GM23338 (cell line): Measurements from ENCODE around the gene ANKRD62. TPM values are rescaled to one million over a fixed set of nuclear protein-coding genes. Genes with fewer than 3 reads are reported as not detected.
"Not testable (repeated sequence)": the region's sequence is repeated elsewhere in the genome, so short reads cannot be mapped to it uniquely, and the experiment has no call there.

Experiments
- ATAC-seq: fragments of 200-7000 bp; cut with Tn5 transposase; 3 replicates; pipeline ENCODE4 v1.9.1; 2020
- DNase-seq: peaks from one replicate; pipeline ENCODE4 v3.0.0-alpha.2; 2015; ENCODE audit warnings: low spot score
- H2AFZ ChIP-seq: fragments of 200-600 bp; sonication (generic); 2 replicates; pipeline ENCODE4 v1.8.0; 2016; ENCODE audit warnings: antibody characterized with exemption, mild to moderate bottlenecking, moderate library complexity
- H3F3A ChIP-seq: fragments of 200-600 bp; sonication (generic); replicated peaks from 2 replicates; pipeline ENCODE4 v1.8.0; 2017; ENCODE audit warnings: antibody characterized with exemption, mixed run types, low read depth
- H3K27ac ChIP-seq: fragments of 200-600 bp; sonication (generic); 2 replicates; pipeline ENCODE4 v1.6.1; 2016; ENCODE audit warnings: low read depth
- H3K27me3 ChIP-seq: fragments of 200-600 bp; sonication (generic); 2 replicates; pipeline ENCODE4 v1.8.0; 2016; ENCODE audit warnings: mild to moderate bottlenecking, mixed run types, moderate library complexity; ENCODE audit not compliant: insufficient read depth
- H3K36me3 ChIP-seq: fragments of 200-600 bp; sonication (generic); 2 replicates; pipeline ENCODE4 v1.8.0; 2016; ENCODE audit warnings: mild to moderate bottlenecking; ENCODE audit not compliant: insufficient read depth
- H3K4me1 ChIP-seq: fragments of 200-600 bp; sonication (generic); 2 replicates; pipeline ENCODE4 v1.8.0; 2016; ENCODE audit warnings: mild to moderate bottlenecking, moderate library complexity; ENCODE audit not compliant: insufficient read depth
- H3K4me2 ChIP-seq: fragments of 200-600 bp; sonication (generic); 2 replicates; pipeline ENCODE4 v1.7.1; 2017; ENCODE audit warnings: mixed run types
- H3K4me3 ChIP-seq: fragments of 200-600 bp; sonication (generic); 2 replicates; pipeline ENCODE4 v1.6.1; 2016; ENCODE audit warnings: mixed run types
- H3K79me2 ChIP-seq: fragments of 200-600 bp; sonication (generic); replicated peaks from 2 replicates; pipeline ENCODE4 v1.8.0; 2017; ENCODE audit warnings: mild to moderate bottlenecking; ENCODE audit not compliant: insufficient read depth
- H3K9me2 ChIP-seq: fragments of 200-600 bp; sonication (generic); 2 replicates; pipeline ENCODE4 v1.8.0; 2017; ENCODE audit not compliant: insufficient read depth
- H4K20me1 ChIP-seq: fragments of 200-600 bp; sonication (generic); replicated peaks from 2 replicates; pipeline ENCODE4 v1.8.0; 2017; ENCODE audit warnings: mild to moderate bottlenecking; ENCODE audit not compliant: insufficient read depth
- H3K27ac Mint-ChIP-seq: 2 replicates; pipeline ENCODE4 v1.8.0; 2020; ENCODE audit warnings: inconsistent platforms, mild to moderate bottlenecking, moderate library complexity, mixed read lengths
- H3K27me3 Mint-ChIP-seq: 3 replicates; pipeline ENCODE4 v1.8.0; 2022; ENCODE audit warnings: low read depth, mild to moderate bottlenecking, moderate library complexity, mixed read lengths, inconsistent platforms; ENCODE audit not compliant: insufficient read depth, poor library complexity
- H3K36me3 Mint-ChIP-seq: 3 replicates; pipeline ENCODE4 v1.8.0; 2021; ENCODE audit warnings: low read depth, mild to moderate bottlenecking, inconsistent platforms, moderate library complexity, mixed read lengths
- H3K4me1 Mint-ChIP-seq: 3 replicates; pipeline ENCODE4 v1.8.0; 2020; ENCODE audit warnings: mild to moderate bottlenecking, inconsistent platforms, mixed read lengths
- H3K4me3 Mint-ChIP-seq: 3 replicates; pipeline ENCODE4 v1.8.0; 2021; ENCODE audit warnings: moderate library complexity, mild to moderate bottlenecking, inconsistent platforms, mixed read lengths
- H3K9me3 Mint-ChIP-seq: 3 replicates; pipeline ENCODE4 v1.8.0; 2020; ENCODE audit warnings: moderate library complexity, mild to moderate bottlenecking, inconsistent platforms, mixed read lengths
- CTCF ChIP-seq, 2 experiments: fragments of 200-600 bp in 1 of 2; sonication (generic) in 1 of 2; conservative IDR thresholded peaks; 2 replicates each; pipeline versions ENCODE4 v1.5.1 to v1.6.1; 2016 to 2017; ENCODE audit warnings: antibody characterized with exemption in 2 of 2, low read depth in 2 of 2, mild to moderate bottlenecking in 2 of 2, moderate library complexity in 1 of 2
- EZH2 ChIP-seq: fragments of 200-600 bp; sonication (generic); IDR thresholded peaks from one replicate; pipeline ENCODE4 v1.8.0; 2017; ENCODE audit warnings: antibody characterized with exemption, mild to moderate bottlenecking, low read depth; ENCODE audit not compliant: unreplicated experiment
- JUNB ChIP-seq: IDR thresholded peaks from one replicate; pipeline ENCODE4 v1.6.1; 2016; ENCODE audit warnings: antibody characterized with exemption; ENCODE audit not compliant: unreplicated experiment
- STAT1 ChIP-seq: IDR thresholded peaks from one replicate; pipeline ENCODE4 v1.6.1; 2016; ENCODE audit warnings: antibody characterized with exemption; ENCODE audit not compliant: unreplicated experiment
- ZNF114 ChIP-seq: fragments of 250-450 bp; sonication (Bioruptor Pico); IDR thresholded peaks from 2 replicates; pipeline ENCODE4 v1.5.0; 2020; ENCODE audit warnings: mild to moderate bottlenecking, moderate library complexity
- ZNF462 ChIP-seq: fragments of 250-450 bp; sonication (Bioruptor Pico); IDR thresholded peaks from 2 replicates; pipeline ENCODE4 v1.5.0; 2020; ENCODE audit warnings: mild to moderate bottlenecking, moderate library complexity
- polyA plus RNA-seq: library from polyadenylated mRNA; unstranded; fragments of >200 nt; fragmentation: Nextera tagmentation; extraction: Ambion mirVana; gene quantifications from 2 replicates; pipeline ENCODE4 v1.2.1, GENCODE V29; 2016
- total RNA-seq: library from RNA; depleted of rRNA; stranded (reverse); fragments of >200 nt; shearing (Covaris generic); gene quantifications from 2 replicates; pipeline ENCODE4 v1.2.3, GENCODE V29; 2014

ANKRD62 gene
- total and polyA plus RNA-seq, 2 experiments from 2014 or later: not detected

GRCh38 chr18:12067671-12068070 lies 26.0 kb upstream of the ANKRD62 start (continued):
- no peak for TF ChIP-seq ZNF462
- TF ChIP-seq EZH2: no peak
- TF ChIP-seq ZNF114 (CRISPR knock-in tag): no peak
- no peak for TF ChIP-seq STAT1
- no peak for TF ChIP-seq JUNB

- H2AFZ ChIP-seq, H3K27me3 ChIP-seq, H3K36me3 Mint-ChIP-seq, ATAC-seq, H3K27ac ChIP-seq, H3K4me1 Mint-ChIP-seq, H3K27me3 Mint-ChIP-seq, H3K9me3 Mint-ChIP-seq, H3K9me2 ChIP-seq, H3K4me2 ChIP-seq, H3K4me1 ChIP-seq, H3F3A ChIP-seq, H3K79me2 ChIP-seq, H4K20me1 ChIP-seq, DNase-seq, H3K36me3 ChIP-seq, H3K27ac Mint-ChIP-seq, H3K4me3 Mint-ChIP-seq, H3K4me3 ChIP-seq: not testable (repeated sequence)
- 0 out of 4 replicates have a peak, but pooled peaks of 1 of the 2 experiments have one; percentile 2 for TF ChIP-seq CTCF (conservative IDR thresholded peaks at IDR 0.05; ENCODE audit: low read depth in 2 of 2)
Measured at GRCh38 chr18:12068316-12068949, 25.2 kb upstream of the ANKRD62 start.
